KOPT-K1 (cell line): ENCODE measurements around the gene SLC26A11.
"Not testable (repeated sequence)": the region's sequence is repeated elsewhere in the genome, so short reads cannot be mapped to it uniquely, and the experiment has no call there.

Experiments used
- H3K27ac ChIP-seq: fragments of 200-600 bp; sonication (generic); 2 replicates; pipeline ENCODE4 v1.5.1; 2016; ENCODE audit warnings: antibody characterized with exemption, mild to moderate bottlenecking, low read depth, low read length; ENCODE audit not compliant: poor library complexity, severe bottlenecking
- H3K36me3 ChIP-seq: fragments of 200-600 bp; sonication (generic); 2 replicates; pipeline ENCODE4 v1.5.1; 2017; ENCODE audit warnings: antibody characterized with exemption, mild to moderate bottlenecking, low read length, moderate library complexity; ENCODE audit not compliant: insufficient read depth
- H3K9me3 ChIP-seq: fragments of 200-600 bp; sonication (generic); 2 replicates; pipeline ENCODE4 v1.5.1; 2017; ENCODE audit warnings: antibody characterized with exemption, low read length, mild to moderate bottlenecking; ENCODE audit not compliant: insufficient read depth, poor library complexity, severe bottlenecking

SLC26A11 gene

GRCh38 chr17:80297996-80298560, 77.9 kb downstream of the SLC26A11 start:
- no peak overlapping the region for H3K27ac ChIP-seq
- H3K9me3 ChIP-seq: peaks cover 33% of the 10 kb centered on the region
- peaks cover 100% of the 10 kb centered on the region for H3K36me3 ChIP-seq

- H3K36me3 ChIP-seq: peaks cover 100% of the 10 kb centered on the region
Observed at GRCh38 chr17:80299350-80300100, 79.3 kb downstream of the SLC26A11 start.

GRCh38 chr17:80300756-80301155, 80.5 kb downstream of the SLC26A11 start:
- H3K36me3 ChIP-seq: peaks cover 100% of the 10 kb centered on the region
- H3K27ac ChIP-seq: not testable (repeated sequence)
- H3K9me3 ChIP-seq: peaks cover 45% of the 10 kb centered on the region

More at GRCh38 chr17:80299350-80300100, 79.3 kb downstream of the SLC26A11 start:
- peaks cover 45% of the 10 kb centered on the region for H3K9me3 ChIP-seq
- H3K27ac ChIP-seq: not testable (repeated sequence)
